GM21723 (cell line): ENCODE data around the gene APBA2.
"Not testable (repeated sequence)": the region's sequence is repeated elsewhere in the genome, so short reads cannot be mapped to it uniquely, and the experiment has no call there.

Source experiments
- ATAC-seq: cut with Tn5 transposase; IDR thresholded peaks from one replicate; pipeline ENCODE4 v1.9.1; 2021; ENCODE audit warnings: mild to moderate bottlenecking, moderate library complexity; ENCODE audit not compliant: unreplicated experiment

APBA2 gene

GRCh38 chr15:28994831-28995596, 109.2 kb downstream of the APBA2 start:
- ATAC-seq, result no peak

GRCh38 chr15:28995705-28996104, 109.9 kb downstream of the APBA2 start:
- ATAC-seq, result no peak

GRCh38 chr15:28996289-28996688, 110.5 kb downstream of the APBA2 start:
- ATAC-seq, result no peak

- ATAC-seq, result no peak
These were observed 111.2 kb downstream of the APBA2 start for GRCh38 chr15:28996953-28997352.

- ATAC-seq, result no peak
These were observed 112.0 kb downstream of the APBA2 start for GRCh38 chr15:28997791-28998190.

- ATAC-seq, result no peak
These were observed 112.7 kb downstream of the APBA2 start for GRCh38 chr15:28998511-28998910.

- no peak for ATAC-seq
These were observed 117.5 kb downstream of the APBA2 start for GRCh38 chr15:29003191-29003839.

- ATAC-seq, result no peak
These were observed 118.1 kb downstream of the APBA2 start for GRCh38 chr15:29003840-29004233.

- no peak for ATAC-seq
These were observed 120.2 kb downstream of the APBA2 start for GRCh38 chr15:29005931-29006330.

GRCh38 chr15:29008846-29009245, 123.1 kb downstream of the APBA2 start:
- ATAC-seq, result no peak

- no peak for ATAC-seq
These were observed 126.3 kb downstream of the APBA2 start for GRCh38 chr15:29012097-29012496.

GRCh38 chr15:29014493-29014892, 128.7 kb downstream of the APBA2 start:
- ATAC-seq, result no peak

GRCh38 chr15:29016518-29016917, 130.7 kb downstream of the APBA2 start:
- no peak for ATAC-seq

- no peak for ATAC-seq
These were observed 132.5 kb downstream of the APBA2 start for GRCh38 chr15:29018120-29018805.

GRCh38 chr15:29018995-29019976, 133.5 kb downstream of the APBA2 start:
- ATAC-seq, result no peak

- ATAC-seq, result no peak
These were observed 136.1 kb downstream of the APBA2 start for GRCh38 chr15:29021857-29022256.

- ATAC-seq, result no peak
These were observed 138.9 kb downstream of the APBA2 start for GRCh38 chr15:29024662-29025061.

- not testable (repeated sequence) for ATAC-seq
These were observed 139.6 kb downstream of the APBA2 start for GRCh38 chr15:29025411-29025810.

- not testable (repeated sequence) for ATAC-seq
These were observed 142.4 kb downstream of the APBA2 start for GRCh38 chr15:29028158-29028557.

- ATAC-seq, result no peak
These were observed 143.9 kb downstream of the APBA2 start for GRCh38 chr15:29029651-29030195.
